HTR-8/SVneo (cell line): ENCODE results near the gene MAN1C1.

Experiments used
- DNase-seq: peaks from one replicate; pipeline ENCODE4 v3.0.0; 2011; ENCODE audit warnings: low spot score, mixed read lengths; ENCODE audit not compliant: insufficient read length
- FAIRE-seq: peaks from 2 replicates; lab custom pipeline; 2011; peaks lifted over from hg19 to GRCh38; lab: Jason Lieb, UNC

Gene MAN1C1

GRCh38 chr1:25787760-25788166, 171.2 kb downstream of the MAN1C1 start:
- FAIRE-seq (no peak), DNase-seq (no peak)

- no peak for FAIRE-seq
These were observed 173.9 kb downstream of the MAN1C1 start for GRCh38 chr1:25790472-25790871.

GRCh38 chr1:25792115-25792514, 175.5 kb downstream of the MAN1C1 start:
- FAIRE-seq (no peak), DNase-seq (no peak)

More at GRCh38 chr1:25790472-25790871, 173.9 kb downstream of the MAN1C1 start:
- no peak for DNase-seq

- DNase-seq, result no peak
- no peak for FAIRE-seq
These were observed 177.1 kb downstream of the MAN1C1 start for GRCh38 chr1:25793585-25794170.

GRCh38 chr1:25794325-25794724, 177.7 kb downstream of the MAN1C1 start:
- no peak for DNase-seq

GRCh38 chr1:25795211-25795610, 178.6 kb downstream of the MAN1C1 start:
- DNase-seq, result no peak
- FAIRE-seq, result no peak

More at GRCh38 chr1:25794325-25794724, 177.7 kb downstream of the MAN1C1 start:
- FAIRE-seq, result no peak

- FAIRE-seq (no peak), DNase-seq (no peak)
These were observed 179.6 kb downstream of the MAN1C1 start for GRCh38 chr1:25795946-25796810.

- DNase-seq, result peak; percentile 67
These were observed 180.3 kb downstream of the MAN1C1 start for GRCh38 chr1:25796811-25797458.

GRCh38 chr1:25797939-25798338, 181.3 kb downstream of the MAN1C1 start:
- DNase-seq, result peak; percentile 32

More at GRCh38 chr1:25796811-25797458, 180.3 kb downstream of the MAN1C1 start:
- FAIRE-seq, result peak; percentile 67

GRCh38 chr1:25798666-25799351, 182.2 kb downstream of the MAN1C1 start:
- FAIRE-seq, result no peak
- DNase-seq, result no peak

More at GRCh38 chr1:25797939-25798338, 181.3 kb downstream of the MAN1C1 start:
- FAIRE-seq, result no peak

- DNase-seq (no peak), FAIRE-seq (no peak)
These were observed 182.9 kb downstream of the MAN1C1 start for GRCh38 chr1:25799352-25799934.

- DNase-seq, result peak; percentile 56
- FAIRE-seq, result no peak
These were observed 183.5 kb downstream of the MAN1C1 start, which contains the start of gene SELENON for GRCh38 chr1:25799935-25800702. SELENON (plus strand) TSS chr1:25800193; CDS start chr1:25800231, 38 bp downstream.

GRCh38 chr1:25800703-25801377, 184.2 kb downstream of the MAN1C1 start:
- no peak for FAIRE-seq
- DNase-seq, result no peak

GRCh38 chr1:25802915-25803314, 186.3 kb downstream of the MAN1C1 start:
- DNase-seq, result no peak
- no peak for FAIRE-seq

GRCh38 chr1:25803368-25803767, 186.8 kb downstream of the MAN1C1 start:
- FAIRE-seq, result no peak

GRCh38 chr1:25804244-25804963, 187.8 kb downstream of the MAN1C1 start:
- FAIRE-seq, result no peak
- DNase-seq, result no peak

More at GRCh38 chr1:25803368-25803767, 186.8 kb downstream of the MAN1C1 start:
- no peak for DNase-seq

GRCh38 chr1:25804964-25805862, 188.6 kb downstream of the MAN1C1 start:
- no peak for FAIRE-seq
- no peak for DNase-seq
